Measurements from ENCODE around the gene VOPP1. TPM values are rescaled to one million over a fixed set of nuclear protein-coding genes. Genes with fewer than 3 reads are reported as not detected.

Gene VOPP1
- polyA plus RNA-seq, 3 donors from 2014 or later = 54.0 to 119 (median 57.9) TPM

DNA sequence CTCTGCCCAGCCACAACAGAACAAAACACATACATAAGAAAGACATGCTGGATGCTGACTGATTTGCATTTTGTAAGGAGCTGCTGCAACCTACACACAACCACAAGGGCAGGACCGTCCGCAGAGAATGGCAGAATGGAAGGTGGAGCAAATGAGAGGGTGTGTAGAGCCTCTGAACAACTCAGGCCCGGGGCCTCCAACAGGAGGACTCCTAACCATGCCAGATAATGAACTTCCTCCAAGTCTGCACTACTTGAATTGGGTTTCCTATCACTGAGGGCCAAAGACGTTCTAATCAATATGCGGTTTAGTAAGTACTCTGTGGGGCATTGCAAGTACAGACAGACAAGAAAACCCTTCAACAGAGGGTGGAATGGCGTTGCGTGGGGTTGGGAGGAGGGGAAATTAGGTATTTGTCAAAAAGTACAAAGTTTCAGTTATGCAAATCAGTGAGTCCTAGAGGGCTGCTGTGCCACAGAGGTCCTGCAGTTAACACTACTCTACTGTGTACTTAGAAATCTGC lies 14.6 kb downstream of the VOPP1 start:
- DNase-seq = no peak
- Mint-ChIP-seq H3K36me3 (peaks cover 0 to 8% (median 7%) of the 10 kb centered on the region in 3 donors), H3K9me3 (no peaks in the 10 kb centered on the region), H3K4me1 (peaks cover 93 to 100% of the 10 kb centered on the region in 2 donors), H3K4me3 (peak overlapping the region in 3 of 5 donors; percentile 4 to 38 (median 22)), H3K27ac (peak overlapping the region in 5 of 6 donors; percentile 30 to 67 (median 49)), H3K27me3 (ENCODE audit: low read depth in 3 of 3) (peaks cover 0 to 2% (median 0%) of the 10 kb centered on the region in 3 donors)

DNA sequence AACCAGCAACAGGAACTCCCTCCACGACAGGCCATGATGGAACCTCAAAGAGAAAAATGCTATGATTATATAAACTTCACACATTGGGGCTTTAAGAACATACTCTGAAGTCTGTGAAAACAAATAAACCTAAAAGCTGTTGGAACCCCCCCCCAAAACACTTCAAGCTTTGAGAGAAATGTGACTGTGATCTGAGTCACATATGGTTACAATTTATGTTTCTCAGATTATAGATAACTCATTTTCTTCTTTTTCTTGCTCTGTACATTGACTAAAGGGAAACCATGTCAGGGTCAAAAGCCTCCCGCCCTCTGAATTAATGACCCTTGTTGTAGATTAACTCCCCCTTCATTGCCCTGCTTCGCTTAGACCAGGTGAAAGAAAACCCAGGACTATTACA lies 15.8 kb downstream of the VOPP1 start:
- Mint-ChIP-seq H3K4me3 (peak overlapping the region in 3 of 5 donors; percentile 4 to 16 (median 9)), H3K9me3 (no peaks in the 10 kb centered on the region), H3K36me3 (peaks cover 0 to 8% (median 7%) of the 10 kb centered on the region in 3 donors), H3K4me1 (peaks cover 93 to 100% of the 10 kb centered on the region in 2 donors), H3K27me3 (ENCODE audit: low read depth in 3 of 3) (peaks cover 0 to 2% (median 0%) of the 10 kb centered on the region in 3 donors), H3K27ac (peak overlapping the region in 5 of 6 donors; percentile 31 to 74 (median 34))
- no peak for DNase-seq

GRCh38 chr7:55556031-55556430 lies 16.3 kb downstream of the VOPP1 start:
- DNase-seq = no peak
- Mint-ChIP-seq H3K27ac (peak overlapping the region in 4 of 6 donors; percentile 31 to 70 (median 37)), H3K36me3 (peaks cover 0 to 8% (median 7%) of the 10 kb centered on the region in 3 donors), H3K9me3 (no peaks in the 10 kb centered on the region), H3K27me3 (ENCODE audit: low read depth in 3 of 3) (peaks cover 0 to 2% (median 0%) of the 10 kb centered on the region in 3 donors), H3K4me1 (peaks cover 93 to 100% of the 10 kb centered on the region in 2 donors), H3K4me3 (peak overlapping the region in 2 of 5 donors; percentile 9 to 11)

DNA sequence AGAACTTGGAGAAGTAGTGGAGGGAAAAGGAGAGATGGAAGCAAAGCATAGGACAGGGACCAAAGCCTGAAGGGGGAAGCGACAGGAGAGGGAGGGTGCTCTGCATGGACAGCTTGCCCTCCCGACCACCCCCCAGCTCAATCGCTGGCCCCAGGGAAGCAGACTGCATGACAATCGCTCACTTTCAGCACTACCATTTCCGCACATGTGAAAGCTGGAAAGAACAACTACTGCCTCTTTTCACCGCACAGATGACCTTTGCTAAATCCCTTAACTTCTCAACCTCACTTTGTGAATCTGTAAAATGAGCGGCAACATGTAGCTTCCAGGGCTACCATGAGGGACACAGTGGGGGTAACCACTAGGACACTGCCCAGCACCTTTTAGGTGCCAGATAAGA lies 17.1 kb downstream of the VOPP1 start:
- H3K36me3 Mint-ChIP-seq = peaks cover 0 to 8% (median 7%) of the 10 kb centered on the region in 3 donors
- no peaks in the 10 kb centered on the region for H3K27me3 Mint-ChIP-seq (ENCODE audit: low read depth in 3 of 3)
- no peak for DNase-seq
- H3K27ac Mint-ChIP-seq = peak overlapping the region in 2 of 6 donors; percentile 25 to 80
- H3K4me1 Mint-ChIP-seq = peaks cover 89 to 100% of the 10 kb centered on the region in 2 donors
- H3K4me3 Mint-ChIP-seq = no peak overlapping the region
- no peaks in the 10 kb centered on the region for H3K9me3 Mint-ChIP-seq

DNA sequence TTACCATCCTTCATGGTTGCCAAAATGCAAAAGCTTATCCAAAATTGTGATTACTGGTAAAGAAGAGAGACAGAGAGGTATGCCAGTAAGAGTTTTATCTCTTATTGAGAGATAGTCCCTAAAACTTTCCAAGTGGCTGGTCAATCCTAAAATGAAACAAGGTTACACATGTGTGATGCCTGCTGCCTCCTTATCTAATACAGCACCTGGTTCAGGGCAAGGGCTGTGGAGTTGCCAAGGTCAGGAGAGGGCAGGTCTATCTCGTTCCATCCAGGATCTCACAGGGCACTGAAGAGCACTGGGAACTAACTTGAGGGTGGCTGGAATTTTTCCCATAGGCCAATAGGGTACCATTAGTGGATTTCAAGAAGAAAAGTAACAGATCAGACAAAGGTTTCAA lies 18.3 kb downstream of the VOPP1 start:
- H3K27me3 Mint-ChIP-seq (ENCODE audit: low read depth in 3 of 3) = no peaks in the 10 kb centered on the region
- no peak for DNase-seq
- no peaks in the 10 kb centered on the region for H3K9me3 Mint-ChIP-seq
- H3K36me3 Mint-ChIP-seq = peaks cover 0 to 8% (median 7%) of the 10 kb centered on the region in 3 donors
- H3K27ac Mint-ChIP-seq = peak overlapping the region; percentile 49 to 80 (median 64)
- H3K4me3 Mint-ChIP-seq = peak overlapping the region in 2 of 5 donors; percentile 46 to 63
- H3K4me1 Mint-ChIP-seq = peaks cover 86 to 100% of the 10 kb centered on the region in 2 donors

DNA sequence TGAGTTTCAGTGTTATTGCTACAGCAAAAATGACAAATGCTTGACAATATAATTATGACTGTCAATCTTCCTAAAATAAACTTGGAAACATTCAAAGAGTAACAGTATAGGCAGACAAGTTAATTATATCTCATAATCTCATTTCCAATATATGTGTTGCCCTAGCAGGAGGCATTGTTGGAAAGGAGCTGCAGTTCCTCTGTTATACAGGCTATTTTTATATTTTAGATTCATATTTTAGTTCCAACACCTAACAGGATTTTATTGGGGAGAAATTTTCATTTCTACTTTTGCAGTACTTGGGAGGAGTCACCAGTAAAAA lies 19.3 kb downstream of the VOPP1 start:
- DNase-seq = no peak
- H3K36me3 Mint-ChIP-seq = peaks cover 0 to 8% (median 7%) of the 10 kb centered on the region in 3 donors
- peaks cover 87 to 100% of the 10 kb centered on the region in 2 donors for H3K4me1 Mint-ChIP-seq
- H3K27ac Mint-ChIP-seq = peak overlapping the region in 2 of 6 donors; percentile 18 to 20
- H3K9me3 Mint-ChIP-seq = no peaks in the 10 kb centered on the region
- no peak overlapping the region for H3K4me3 Mint-ChIP-seq
- no peaks in the 10 kb centered on the region for H3K27me3 Mint-ChIP-seq (ENCODE audit: low read depth in 3 of 3)

DNA sequence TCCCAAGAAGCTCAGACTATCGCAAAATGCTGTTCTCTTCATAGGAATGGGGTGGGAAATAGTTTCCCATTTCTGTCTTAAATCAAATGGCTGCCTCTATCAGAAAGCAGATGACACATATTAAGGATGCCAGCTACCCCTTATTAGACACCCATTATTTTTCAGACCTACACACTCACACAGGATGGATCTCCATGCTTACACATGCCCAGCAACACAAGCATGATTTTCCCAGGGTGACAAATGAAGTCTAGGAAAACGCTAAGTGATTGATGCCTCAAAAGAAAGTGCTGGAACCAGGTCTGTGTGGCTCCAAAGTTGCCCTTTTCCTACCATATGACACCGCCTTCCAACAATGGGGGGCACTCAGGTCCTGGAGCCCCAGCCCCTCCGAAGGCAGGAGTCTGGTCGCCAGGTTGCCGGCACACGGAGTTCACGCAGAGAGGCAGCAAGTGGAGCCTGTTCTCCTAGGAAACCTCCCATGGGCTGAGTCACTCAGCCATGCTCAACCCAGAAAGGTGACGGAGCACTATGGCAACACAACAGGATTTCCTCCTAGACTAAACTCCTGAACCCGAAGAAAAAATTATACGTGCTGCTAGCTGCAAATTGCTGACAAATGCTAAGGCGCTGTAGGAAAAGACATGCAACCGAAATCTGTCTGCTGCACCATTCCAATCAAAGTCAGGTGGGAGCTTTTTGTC lies 19.8 kb downstream of the VOPP1 start:
- peaks cover 0 to 8% (median 7%) of the 10 kb centered on the region in 3 donors for H3K36me3 Mint-ChIP-seq
- peak overlapping the region in 1 of 5 donors; percentile 4 for H3K4me3 Mint-ChIP-seq
- H3K9me3 Mint-ChIP-seq = no peaks in the 10 kb centered on the region
- peak overlapping the region in 3 of 6 donors; percentile 22 to 47 (median 33) for H3K27ac Mint-ChIP-seq
- peaks cover 87 to 100% of the 10 kb centered on the region in 2 donors for H3K4me1 Mint-ChIP-seq
- no peak for DNase-seq
- H3K27me3 Mint-ChIP-seq (ENCODE audit: low read depth in 3 of 3) = no peaks in the 10 kb centered on the region

DNA sequence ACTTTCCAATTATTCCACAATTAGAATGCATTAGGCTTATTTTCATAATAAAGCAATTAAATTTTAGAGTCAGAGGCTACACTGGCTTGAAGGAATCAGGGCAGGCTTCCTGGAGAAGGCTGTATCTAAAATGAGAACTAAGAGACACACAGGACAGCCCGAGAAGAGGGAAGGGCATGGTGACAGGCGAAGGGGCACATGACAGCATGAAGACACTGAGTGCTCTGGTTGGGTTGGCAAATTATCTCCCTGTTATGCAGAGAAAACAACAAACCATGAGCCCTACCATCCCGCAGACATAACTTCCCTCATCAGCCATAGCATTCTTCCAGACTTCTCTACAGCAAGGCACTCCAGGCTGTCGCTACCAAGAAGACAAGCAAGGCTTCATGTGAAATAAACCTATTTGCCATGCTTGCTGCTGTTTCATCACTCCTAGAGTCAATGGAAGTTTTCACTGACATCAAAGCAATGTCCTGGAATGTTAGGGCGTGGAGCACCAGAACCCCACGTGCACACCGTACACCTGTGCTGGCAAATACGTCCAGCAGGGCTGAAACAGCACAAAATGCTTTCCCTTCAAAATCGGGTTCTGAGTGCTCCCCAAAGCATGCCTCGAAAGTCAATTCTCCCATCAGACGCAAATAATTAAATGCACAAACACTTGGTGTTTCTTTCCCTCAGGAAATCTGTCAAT lies 21.3 kb downstream of the VOPP1 start:
- Mint-ChIP-seq H3K27ac (peak overlapping the region in 2 of 6 donors; percentile 23 to 30), H3K4me1 (peaks cover 85 to 100% of the 10 kb centered on the region in 2 donors), H3K9me3 (no peaks in the 10 kb centered on the region), H3K4me3 (no peak overlapping the region), H3K36me3 (peaks cover 0 to 8% (median 7%) of the 10 kb centered on the region in 3 donors), H3K27me3 (ENCODE audit: low read depth in 3 of 3) (no peaks in the 10 kb centered on the region)
- no peak for DNase-seq

- Mint-ChIP-seq H3K4me3 (no peak overlapping the region), H3K27ac (peak overlapping the region in 1 of 6 donors; percentile 23)
These were observed 22.2 kb downstream of the VOPP1 start for GRCh38 chr7:55550010-55550663.

GRCh38 chr7:55549457-55549856 lies 22.8 kb downstream of the VOPP1 start:
- Mint-ChIP-seq H3K27ac (peak overlapping the region in 1 of 6 donors; percentile 73), H3K4me1 (peaks cover 88 to 100% of the 10 kb centered on the region in 2 donors), H3K36me3 (peaks cover 0 to 5% (median under 1%) of the 10 kb centered on the region in 3 donors), H3K9me3 (no peaks in the 10 kb centered on the region), H3K27me3 (ENCODE audit: low read depth in 3 of 3) (no peaks in the 10 kb centered on the region), H3K4me3 (no peak overlapping the region)
- DNase-seq = no peak

More at GRCh38 chr7:55550010-55550663, 22.2 kb downstream of the VOPP1 start:
- Mint-ChIP-seq H3K36me3 (peaks cover 0 to 8% (median 6%) of the 10 kb centered on the region in 3 donors), H3K4me1 (peaks cover 89 to 100% of the 10 kb centered on the region in 2 donors), H3K27me3 (ENCODE audit: low read depth in 3 of 3) (no peaks in the 10 kb centered on the region), H3K9me3 (no peaks in the 10 kb centered on the region)
- DNase-seq = no peak

DNA sequence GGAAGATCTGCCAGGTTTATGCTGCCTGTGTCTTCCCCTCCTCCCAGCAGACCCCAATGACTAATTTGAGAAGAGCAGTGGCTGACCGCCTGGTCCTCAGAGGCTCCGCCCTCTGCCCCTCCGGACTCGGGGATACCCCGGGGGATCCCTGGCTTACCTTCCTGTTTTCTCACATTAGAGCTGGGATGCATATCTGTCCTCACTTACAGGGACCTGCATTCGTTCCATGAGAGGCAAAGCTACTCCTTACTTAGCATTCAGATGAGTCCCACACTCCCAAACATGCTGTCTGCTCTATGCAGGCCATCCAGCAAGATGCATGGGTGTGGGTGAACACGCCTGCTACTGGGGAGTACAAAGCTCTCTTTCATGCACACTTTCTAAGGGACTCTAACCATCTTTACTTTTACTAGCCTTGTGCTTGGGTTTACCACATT lies 24.0 kb downstream of the VOPP1 start:
- Mint-ChIP-seq H3K4me3 (peak overlapping the region in 1 of 5 donors; percentile 29), H3K9me3 (no peaks in the 10 kb centered on the region), H3K4me1 (peaks cover 86 to 100% of the 10 kb centered on the region in 2 donors), H3K36me3 (peaks cover 4 to 7% (median 7%) of the 10 kb centered on the region in 3 donors), H3K27ac (peak overlapping the region in 3 of 6 donors; percentile 10 to 75 (median 65)), H3K27me3 (ENCODE audit: low read depth in 3 of 3) (no peaks in the 10 kb centered on the region)
- DNase-seq = no peak

- peak overlapping the region in 1 of 5 donors; percentile 7 for H3K4me3 Mint-ChIP-seq
- DNase-seq = no peak
- no peaks in the 10 kb centered on the region for H3K9me3 Mint-ChIP-seq
- peaks cover 4 to 7% (median 7%) of the 10 kb centered on the region in 3 donors for H3K36me3 Mint-ChIP-seq
- peak overlapping the region in 1 of 6 donors; percentile 29 for H3K27ac Mint-ChIP-seq
- no peaks in the 10 kb centered on the region for H3K27me3 Mint-ChIP-seq (ENCODE audit: low read depth in 3 of 3)
- H3K4me1 Mint-ChIP-seq = peaks cover 78 to 95% of the 10 kb centered on the region in 2 donors
These were observed 25.5 kb downstream of the VOPP1 start for GRCh38 chr7:55546814-55547213.

- H3K4me3 Mint-ChIP-seq = no peak overlapping the region
- peaks cover 4 to 8% (median 7%) of the 10 kb centered on the region in 3 donors for H3K36me3 Mint-ChIP-seq
- H3K4me1 Mint-ChIP-seq = peaks cover 73 to 95% of the 10 kb centered on the region in 2 donors
- peak overlapping the region in 2 of 6 donors; percentile 32 to 34 for H3K27ac Mint-ChIP-seq
- DNase-seq = no peak
- H3K9me3 Mint-ChIP-seq = no peaks in the 10 kb centered on the region
- no peaks in the 10 kb centered on the region for H3K27me3 Mint-ChIP-seq (ENCODE audit: low read depth in 3 of 3)
These were observed 26.8 kb downstream of the VOPP1 start for GRCh38 chr7:55545496-55545895.
